ENCODE data around the gene CEP70. TPM values are rescaled to one million over a fixed set of nuclear protein-coding genes. Genes with fewer than 3 reads are reported as not detected.

Gene CEP70
- total RNA-seq, 1 donor from 2014 or later, result 101 TPM

DNA sequence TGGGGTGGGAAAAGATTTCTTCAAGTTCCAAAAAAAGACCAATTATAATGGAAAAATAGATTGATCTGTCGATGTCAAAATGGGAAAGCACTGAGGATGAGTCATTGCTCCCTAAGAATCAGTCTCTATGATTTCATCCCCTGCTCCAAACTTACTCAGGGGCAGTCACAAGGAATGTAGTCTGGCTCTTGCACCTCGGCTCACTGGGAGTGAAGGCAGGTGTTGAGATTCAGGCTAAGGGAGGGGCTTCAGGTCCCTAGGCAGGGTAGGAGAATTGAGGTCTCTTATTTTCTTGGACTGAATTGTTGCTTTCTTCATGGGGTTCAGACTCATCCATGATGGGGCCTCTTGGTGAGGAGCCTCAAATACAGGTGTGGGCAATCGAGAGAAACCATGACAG is 145.4 kb downstream of the CEP70 start:
- Mint-ChIP-seq H3K27me3 (ENCODE audit: insufficient read depth, low read depth) (peaks cover 6% of the 10 kb centered on the region), H3K36me3 (no peaks in the 10 kb centered on the region), H3K4me1 (peaks cover 4% of the 10 kb centered on the region), H3K27ac (no peak overlapping the region), H3K4me3 (no peak overlapping the region), H3K9me3 (no peaks in the 10 kb centered on the region)
- Histone ChIP-seq H3K79me2 (ENCODE audit: low read depth) (no peaks in the 10 kb centered on the region), H3K27ac (no peak overlapping the region), H3K4me1 (no peaks in the 10 kb centered on the region), H4K20me1 (ENCODE audit: low read depth) (no peaks in the 10 kb centered on the region), H2AFZ (replicated peaks) (no peak overlapping the region), H3F3A (ENCODE audit: low read depth) (no peaks in the 10 kb centered on the region), H3K9ac (no peak overlapping the region), H3K36me3 (no peaks in the 10 kb centered on the region), H3K27me3 (no peaks in the 10 kb centered on the region), H3K4me2 (no peak overlapping the region), H3K9me3 (ENCODE audit: low read depth) (no peaks in the 10 kb centered on the region), H3K4me3 (no peak overlapping the region)
- DNase-seq (ENCODE audit: low spot score), result no peak
- TF ChIP-seq, protein P1, sequence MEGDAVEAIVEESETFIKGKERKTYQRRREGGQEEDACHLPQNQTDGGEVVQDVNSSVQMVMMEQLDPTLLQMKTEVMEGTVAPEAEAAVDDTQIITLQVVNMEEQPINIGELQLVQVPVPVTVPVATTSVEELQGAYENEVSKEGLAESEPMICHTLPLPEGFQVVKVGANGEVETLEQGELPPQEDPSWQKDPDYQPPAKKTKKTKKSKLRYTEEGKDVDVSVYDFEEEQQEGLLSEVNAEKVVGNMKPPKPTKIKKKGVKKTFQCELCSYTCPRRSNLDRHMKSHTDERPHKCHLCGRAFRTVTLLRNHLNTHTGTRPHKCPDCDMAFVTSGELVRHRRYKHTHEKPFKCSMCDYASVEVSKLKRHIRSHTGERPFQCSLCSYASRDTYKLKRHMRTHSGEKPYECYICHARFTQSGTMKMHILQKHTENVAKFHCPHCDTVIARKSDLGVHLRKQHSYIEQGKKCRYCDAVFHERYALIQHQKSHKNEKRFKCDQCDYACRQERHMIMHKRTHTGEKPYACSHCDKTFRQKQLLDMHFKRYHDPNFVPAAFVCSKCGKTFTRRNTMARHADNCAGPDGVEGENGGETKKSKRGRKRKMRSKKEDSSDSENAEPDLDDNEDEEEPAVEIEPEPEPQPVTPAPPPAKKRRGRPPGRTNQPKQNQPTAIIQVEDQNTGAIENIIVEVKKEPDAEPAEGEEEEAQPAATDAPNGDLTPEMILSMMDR (IDR thresholded peaks at IDR 0.05), result no peak
- no peak for TF ChIP-seq EZH2phosphoT487 (IDR thresholded peaks at IDR 0.05)
- no peak for TF ChIP-seq EZH2 (IDR thresholded peaks at IDR 0.05)

DNA sequence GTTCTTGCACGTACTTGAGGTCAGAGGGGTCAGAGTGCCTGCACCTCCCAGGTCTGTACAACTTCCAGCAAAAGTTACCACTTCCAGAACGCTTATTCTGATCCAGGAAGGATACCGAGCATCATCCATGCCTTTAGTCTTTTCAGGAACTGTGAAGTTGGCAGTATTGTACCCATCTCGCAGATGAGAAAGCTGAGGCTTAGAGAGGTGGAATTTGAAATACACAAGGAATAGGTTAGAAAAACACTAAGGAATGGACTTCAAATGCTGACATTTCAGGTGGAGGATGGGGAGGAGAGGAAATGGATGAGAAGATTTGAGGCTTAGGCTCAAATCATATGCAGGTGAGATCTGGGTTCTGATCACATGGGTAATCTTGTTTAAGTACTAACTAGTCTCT is 148.4 kb downstream of the CEP70 start:
- Mint-ChIP-seq H3K4me1 (peaks cover 30% of the 10 kb centered on the region), H3K27ac (no peak overlapping the region), H3K9me3 (no peaks in the 10 kb centered on the region), H3K36me3 (no peaks in the 10 kb centered on the region), H3K4me3 (no peak overlapping the region), H3K27me3 (ENCODE audit: insufficient read depth, low read depth) (peaks cover 5% of the 10 kb centered on the region)
- DNase-seq (ENCODE audit: low spot score), result no peak
- peaks cover 7% of the 10 kb centered on the region for H3K4me1 ChIP-seq
- no peak overlapping the region for H3K4me3 ChIP-seq
- no peak overlapping the region for H3K4me2 ChIP-seq
- no peaks in the 10 kb centered on the region for H3K9me3 ChIP-seq (ENCODE audit: low read depth)
- H2AFZ ChIP-seq (replicated peaks), result no peak overlapping the region
- TF ChIP-seq EZH2 (IDR thresholded peaks at IDR 0.05) (no peak), EZH2phosphoT487 (IDR thresholded peaks at IDR 0.05) (no peak)
- TF ChIP-seq, protein P1 (IDR thresholded peaks at IDR 0.05), result no peak
- H3K27ac ChIP-seq, result no peak overlapping the region
- no peaks in the 10 kb centered on the region for H3F3A ChIP-seq (ENCODE audit: low read depth)
- H3K27me3 ChIP-seq, result no peaks in the 10 kb centered on the region
- no peaks in the 10 kb centered on the region for H3K36me3 ChIP-seq
- H3K79me2 ChIP-seq (ENCODE audit: low read depth), result no peaks in the 10 kb centered on the region
- no peaks in the 10 kb centered on the region for H4K20me1 ChIP-seq (ENCODE audit: low read depth)
- H3K9ac ChIP-seq, result no peak overlapping the region

DNA sequence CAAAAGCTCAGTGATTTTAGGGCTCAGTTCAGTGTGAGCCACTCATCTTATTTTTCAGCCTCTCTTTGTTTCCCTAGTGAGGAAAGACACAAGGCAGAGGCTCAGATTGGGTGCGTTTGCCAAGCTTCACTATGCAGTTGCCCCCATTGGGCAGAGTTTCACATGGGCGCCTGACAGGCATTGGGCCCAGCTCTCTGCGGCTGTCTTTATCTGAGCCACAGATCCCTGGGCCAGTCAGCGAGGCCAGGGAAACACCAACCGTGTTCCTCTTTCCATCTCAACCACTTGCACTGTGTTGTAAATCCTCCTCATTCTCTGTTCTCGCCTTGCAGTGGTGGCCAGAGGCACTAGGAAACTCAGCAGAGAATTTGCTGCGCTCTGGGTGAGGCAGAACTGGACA is 148.8 kb downstream of the CEP70 start:
- no peaks in the 10 kb centered on the region for H3K9me3 Mint-ChIP-seq
- no peaks in the 10 kb centered on the region for H3K9me3 ChIP-seq (ENCODE audit: low read depth)
- no peak overlapping the region for H3K4me2 ChIP-seq
- peaks cover 30% of the 10 kb centered on the region for H3K4me1 Mint-ChIP-seq
- no peak overlapping the region for H3K4me3 Mint-ChIP-seq
- no peaks in the 10 kb centered on the region for H3K27me3 ChIP-seq
- H3K79me2 ChIP-seq (ENCODE audit: low read depth), result no peaks in the 10 kb centered on the region
- no peak for DNase-seq (ENCODE audit: low spot score)
- H3K4me3 ChIP-seq, result no peak overlapping the region
- H3K27ac Mint-ChIP-seq, result no peak overlapping the region
- TF ChIP-seq EZH2 (IDR thresholded peaks at IDR 0.05) (no peak), EZH2phosphoT487 (IDR thresholded peaks at IDR 0.05) (no peak)
- TF ChIP-seq, protein P1 (IDR thresholded peaks at IDR 0.05), result no peak
- no peaks in the 10 kb centered on the region for H3F3A ChIP-seq (ENCODE audit: low read depth)
- no peak overlapping the region for H3K9ac ChIP-seq
- no peaks in the 10 kb centered on the region for H3K36me3 ChIP-seq
- H4K20me1 ChIP-seq (ENCODE audit: low read depth), result no peaks in the 10 kb centered on the region
- H3K4me1 ChIP-seq, result peaks cover 7% of the 10 kb centered on the region
- H2AFZ ChIP-seq (replicated peaks), result peak overlapping the region; percentile 42
- no peak overlapping the region for H3K27ac ChIP-seq
- no peaks in the 10 kb centered on the region for H3K36me3 Mint-ChIP-seq
- H3K27me3 Mint-ChIP-seq (ENCODE audit: insufficient read depth, low read depth), result peaks cover 6% of the 10 kb centered on the region

Other genes with a start within 250 kb of the CEP70 start
- 11.2 and 17.2 TPM in 2 replicates for gene MRAS, start 245.7 kb downstream of the CEP70 start, total RNA-seq (ENCODE audit: low replicate concordance)
- 0.59 and 1.4 TPM in 2 replicates for gene ESYT3, start 159.6 kb downstream of the CEP70 start, total RNA-seq (ENCODE audit: low replicate concordance)
- 9.8 and 13.2 TPM in 2 replicates for gene FAIM, start 14.5 kb upstream of the CEP70 start, total RNA-seq (ENCODE audit: low replicate concordance)
- gene PIK3CB, start 240.7 kb upstream of the CEP70 start, total RNA-seq (ENCODE audit: low replicate concordance), result 11.1 and 17.7 TPM in 2 replicates